ENCODE measurements around the gene ERCC4.

GRCh38 chr16:13939821-13940220 is 19.9 kb downstream of the ERCC4 start:
- no peak for TF ChIP-seq CTCF (IDR thresholded peaks at IDR 0.05)
- TF ChIP-seq POLR2A (IDR thresholded peaks at IDR 0.05), result no peak
- no peak for TF ChIP-seq POLR2AphosphoS5 (IDR thresholded peaks at IDR 0.05)
